ENCODE data around the gene STOML2.
A peak's percentile ranks its signal among the peaks of the same experiment; 100 is the strongest.

DNA sequence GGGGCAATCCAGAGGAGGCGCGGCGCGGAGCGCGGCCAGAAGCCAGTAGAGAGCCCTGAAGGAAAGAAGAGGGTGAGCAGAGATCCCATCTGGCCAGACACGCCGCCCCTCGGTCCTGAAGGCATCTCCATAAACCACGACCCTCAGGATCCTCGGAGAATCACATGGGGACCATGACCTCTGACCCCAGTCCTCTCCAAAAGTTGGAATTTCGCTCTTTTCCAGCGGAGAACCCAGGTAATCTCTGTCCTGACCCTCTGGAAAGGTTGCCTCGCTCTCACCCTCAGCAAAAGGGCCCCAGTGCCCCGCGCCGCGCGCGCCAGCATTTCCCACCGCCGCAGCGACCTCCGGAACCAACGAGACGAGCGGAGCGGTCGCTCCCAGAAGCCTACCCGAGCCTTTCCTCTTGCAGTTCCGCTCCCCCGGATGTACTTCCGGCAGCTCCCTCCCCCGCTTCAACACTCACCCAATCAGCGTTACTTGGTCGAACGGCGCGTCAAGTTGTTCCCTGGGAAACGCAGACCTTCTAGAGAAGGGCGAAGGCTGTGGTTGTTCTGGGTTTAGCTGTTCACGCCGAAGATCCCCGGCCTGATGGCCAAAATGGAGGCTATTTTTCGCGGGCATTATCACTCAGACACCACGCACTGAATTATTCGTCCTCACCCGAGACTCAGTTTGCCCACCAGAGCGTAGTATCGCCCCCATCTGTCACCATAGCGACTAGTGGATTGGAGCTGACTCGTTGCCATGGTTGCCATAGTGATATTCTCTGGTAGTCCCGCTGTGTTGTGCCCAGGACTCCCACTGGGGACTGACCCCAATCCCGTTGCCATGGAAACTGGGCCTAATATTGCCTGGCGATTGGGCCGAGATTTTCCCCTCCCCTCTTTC is at the start of gene STOML2:
- TF ChIP-seq, protein P1, sequence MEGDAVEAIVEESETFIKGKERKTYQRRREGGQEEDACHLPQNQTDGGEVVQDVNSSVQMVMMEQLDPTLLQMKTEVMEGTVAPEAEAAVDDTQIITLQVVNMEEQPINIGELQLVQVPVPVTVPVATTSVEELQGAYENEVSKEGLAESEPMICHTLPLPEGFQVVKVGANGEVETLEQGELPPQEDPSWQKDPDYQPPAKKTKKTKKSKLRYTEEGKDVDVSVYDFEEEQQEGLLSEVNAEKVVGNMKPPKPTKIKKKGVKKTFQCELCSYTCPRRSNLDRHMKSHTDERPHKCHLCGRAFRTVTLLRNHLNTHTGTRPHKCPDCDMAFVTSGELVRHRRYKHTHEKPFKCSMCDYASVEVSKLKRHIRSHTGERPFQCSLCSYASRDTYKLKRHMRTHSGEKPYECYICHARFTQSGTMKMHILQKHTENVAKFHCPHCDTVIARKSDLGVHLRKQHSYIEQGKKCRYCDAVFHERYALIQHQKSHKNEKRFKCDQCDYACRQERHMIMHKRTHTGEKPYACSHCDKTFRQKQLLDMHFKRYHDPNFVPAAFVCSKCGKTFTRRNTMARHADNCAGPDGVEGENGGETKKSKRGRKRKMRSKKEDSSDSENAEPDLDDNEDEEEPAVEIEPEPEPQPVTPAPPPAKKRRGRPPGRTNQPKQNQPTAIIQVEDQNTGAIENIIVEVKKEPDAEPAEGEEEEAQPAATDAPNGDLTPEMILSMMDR (IDR thresholded peaks at IDR 0.05), result peak in 2 of 4 experiments; percentile 15 to 18
- TF ChIP-seq POLR2A (IDR thresholded peaks at IDR 0.05), result peak; percentile 49
- TF ChIP-seq POLR2AphosphoS5 (IDR thresholded peaks at IDR 0.05), result peak; percentile 97
